Measurements from ENCODE around the gene GNAQ. TPM values are rescaled to one million over a fixed set of nuclear protein-coding genes. Genes with fewer than 3 reads are reported as not detected.
A peak's percentile ranks its signal among the peaks of the same experiment; 100 is the strongest.

Gene GNAQ
- total and polyA plus RNA-seq, 2 of the 13 experiments (the other 11 are each of a cell fraction or from before 2014, with no cell fraction given): 16.5 to 17.7 TPM

GRCh38 chr9:78004478-78005229 is 27.0 kb downstream of the GNAQ start (continued):
- TF ChIP-seq HMGXB3 (CRISPR knock-in tag; IDR thresholded peaks at IDR 0.05; ENCODE audit: borderline replicate concordance) (no peak), ZNF646 (CRISPR knock-in tag; IDR thresholded peaks at IDR 0.05) (no peak), SP5 (CRISPR knock-in tag; IDR thresholded peaks at IDR 0.05; ENCODE audit: borderline replicate concordance, low read depth) (no peak), ZNF788 (CRISPR knock-in tag; IDR thresholded peaks at IDR 0.05; ENCODE audit: borderline replicate concordance) (no peak), BRF2 (CRISPR knock-in tag; IDR thresholded peaks at IDR 0.05) (no peak), ZKSCAN8 (CRISPR knock-in tag; IDR thresholded peaks at IDR 0.05; ENCODE audit: borderline replicate concordance) (no peak), ZFAT (CRISPR knock-in tag; conservative IDR thresholded peaks at IDR 0.05) (no peak), SOX5 (CRISPR knock-in tag; IDR thresholded peaks at IDR 0.05; ENCODE audit: borderline replicate concordance) (peak; percentile 41; the same call in 1 of the 2 replicates), IRF1 (CRISPR knock-in tag; IDR thresholded peaks at IDR 0.05; ENCODE audit: low read depth) (no peak), ZNF503 (CRISPR knock-in tag; IDR thresholded peaks at IDR 0.05) (no peak), ZNF160 (CRISPR knock-in tag; IDR thresholded peaks at IDR 0.05) (no peak), TCF7L2 (IDR thresholded peaks at IDR 0.05; ENCODE audit: low read depth, low read length) (no peak)

All from HepG2 (cell line).